GM12801 (cell line): ENCODE data around the gene AGBL5.

Experiments used
- TF ChIP-seq, protein P1 (sequence below): IDR thresholded peaks from one replicate; pipeline ENCODE4 v1.5.1; 2011; ENCODE audit warnings: control low read depth; ENCODE audit not compliant: insufficient read length; ENCODE audit errors: extremely low read depth

Gene AGBL5

DNA sequence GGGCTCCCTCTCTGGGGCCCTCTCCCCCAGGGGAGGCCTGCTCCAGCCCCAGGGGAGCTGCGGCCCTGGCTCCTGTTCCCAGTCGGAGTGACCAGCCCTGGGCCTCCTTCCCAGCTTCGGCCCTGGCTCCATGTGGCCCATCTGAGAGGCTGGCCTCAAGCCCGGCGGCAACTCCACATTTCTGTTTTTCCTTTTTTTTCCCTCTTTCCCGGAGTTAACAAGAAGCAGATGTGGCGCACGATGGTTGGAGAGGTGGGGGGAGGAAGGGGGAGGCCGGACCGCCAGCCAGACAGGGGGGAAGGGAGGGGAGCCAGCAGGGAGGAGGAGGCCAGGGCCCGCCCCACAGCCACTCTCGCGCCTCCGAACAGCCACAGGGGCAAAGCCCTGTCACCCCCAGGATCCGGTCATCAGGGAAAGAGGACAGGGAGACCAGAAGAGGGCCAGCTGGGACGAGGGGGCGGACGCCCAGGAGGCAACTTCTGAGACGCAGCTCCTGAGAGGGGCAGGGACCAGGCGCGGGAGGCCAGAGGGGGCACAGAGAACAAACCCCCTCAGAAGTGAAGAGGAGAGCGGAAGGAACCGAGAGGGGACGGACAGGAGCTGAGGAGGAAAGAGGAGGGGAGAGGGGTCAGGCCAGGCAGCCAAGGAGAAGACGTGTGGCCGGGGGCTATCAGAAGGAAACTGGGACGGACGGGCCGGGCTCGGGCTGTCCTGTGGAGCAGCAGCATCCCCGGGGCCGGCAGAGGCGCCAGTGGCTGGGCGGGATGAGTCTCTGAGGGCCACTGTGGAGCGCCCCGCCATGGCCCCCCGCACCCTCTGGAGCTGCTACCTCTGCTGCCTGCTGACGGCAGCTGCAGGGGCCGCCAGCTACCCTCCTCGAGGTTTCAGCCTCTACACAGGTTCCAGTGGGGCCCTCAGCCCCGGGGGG is 27.1 kb downstream of the AGBL5 start, which contains the start of gene EMILIN1:
Gene EMILIN1, plus strand, starts transcription at position 349 of the 928 bp plus-strand sequence. Its CDS starts 451 bp downstream, at position 800.
- TF ChIP-seq, protein P1, sequence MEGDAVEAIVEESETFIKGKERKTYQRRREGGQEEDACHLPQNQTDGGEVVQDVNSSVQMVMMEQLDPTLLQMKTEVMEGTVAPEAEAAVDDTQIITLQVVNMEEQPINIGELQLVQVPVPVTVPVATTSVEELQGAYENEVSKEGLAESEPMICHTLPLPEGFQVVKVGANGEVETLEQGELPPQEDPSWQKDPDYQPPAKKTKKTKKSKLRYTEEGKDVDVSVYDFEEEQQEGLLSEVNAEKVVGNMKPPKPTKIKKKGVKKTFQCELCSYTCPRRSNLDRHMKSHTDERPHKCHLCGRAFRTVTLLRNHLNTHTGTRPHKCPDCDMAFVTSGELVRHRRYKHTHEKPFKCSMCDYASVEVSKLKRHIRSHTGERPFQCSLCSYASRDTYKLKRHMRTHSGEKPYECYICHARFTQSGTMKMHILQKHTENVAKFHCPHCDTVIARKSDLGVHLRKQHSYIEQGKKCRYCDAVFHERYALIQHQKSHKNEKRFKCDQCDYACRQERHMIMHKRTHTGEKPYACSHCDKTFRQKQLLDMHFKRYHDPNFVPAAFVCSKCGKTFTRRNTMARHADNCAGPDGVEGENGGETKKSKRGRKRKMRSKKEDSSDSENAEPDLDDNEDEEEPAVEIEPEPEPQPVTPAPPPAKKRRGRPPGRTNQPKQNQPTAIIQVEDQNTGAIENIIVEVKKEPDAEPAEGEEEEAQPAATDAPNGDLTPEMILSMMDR, result no peak

DNA sequence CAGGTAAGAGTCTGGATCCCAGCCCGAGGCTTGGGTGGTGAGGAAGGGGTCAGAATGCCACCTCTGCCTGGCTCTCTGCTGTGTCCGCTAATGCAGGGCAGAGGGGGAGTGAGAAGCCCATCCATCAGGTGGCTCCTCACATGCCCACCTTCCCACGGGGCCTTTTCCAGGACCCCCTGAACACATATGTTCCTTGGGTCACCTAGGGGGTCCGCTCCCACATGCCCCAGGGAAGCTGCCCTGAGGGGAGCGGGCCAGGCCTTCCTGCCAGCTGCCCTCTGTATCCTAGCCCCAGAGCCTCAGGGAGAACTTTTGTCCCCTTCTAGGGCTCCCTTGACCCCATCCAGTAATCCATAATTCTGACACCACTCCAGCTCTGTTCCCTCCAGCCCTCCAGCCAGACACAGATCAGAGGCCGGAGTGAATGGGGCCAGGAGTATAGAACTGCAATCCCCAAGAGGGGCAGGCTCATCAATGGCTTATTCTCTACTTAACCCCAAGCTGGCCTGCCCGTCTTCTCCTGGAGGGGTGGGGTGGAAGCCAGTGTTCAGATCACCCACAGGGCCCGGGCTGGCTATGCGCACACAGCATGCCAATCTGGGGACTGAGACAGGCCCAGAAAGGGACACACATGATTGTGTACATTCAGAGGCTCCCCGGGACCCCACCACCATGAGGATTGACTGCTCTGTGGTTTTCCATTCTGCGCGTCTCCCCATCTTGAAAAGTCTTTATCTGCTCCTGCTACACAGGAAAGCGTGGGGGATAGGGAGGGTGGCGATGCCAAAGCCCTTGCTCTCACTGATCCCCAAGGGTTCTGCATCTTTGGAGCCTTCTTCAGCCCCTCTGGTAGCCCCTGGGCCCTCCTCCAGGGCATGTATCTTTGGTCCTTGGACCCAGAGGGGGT is 28.0 kb downstream of the AGBL5 start:
- TF ChIP-seq, protein P1, result no peak

DNA sequence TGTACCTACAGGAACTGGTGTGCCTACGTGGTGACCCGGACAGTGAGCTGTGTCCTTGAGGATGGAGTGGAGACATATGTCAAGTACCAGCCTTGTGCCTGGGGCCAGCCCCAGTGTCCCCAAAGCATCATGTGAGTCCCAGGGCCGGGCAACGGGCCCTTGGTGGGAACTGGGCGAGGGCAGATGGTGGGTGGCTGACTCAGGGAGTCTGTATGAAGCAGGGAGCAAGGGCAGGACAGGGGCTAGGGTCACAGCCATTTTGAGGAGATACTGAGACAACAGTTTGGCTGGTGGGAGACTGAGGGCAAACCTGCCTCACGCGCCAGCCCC is 28.6 kb downstream of the AGBL5 start:
- TF ChIP-seq, protein P1, result no peak

DNA sequence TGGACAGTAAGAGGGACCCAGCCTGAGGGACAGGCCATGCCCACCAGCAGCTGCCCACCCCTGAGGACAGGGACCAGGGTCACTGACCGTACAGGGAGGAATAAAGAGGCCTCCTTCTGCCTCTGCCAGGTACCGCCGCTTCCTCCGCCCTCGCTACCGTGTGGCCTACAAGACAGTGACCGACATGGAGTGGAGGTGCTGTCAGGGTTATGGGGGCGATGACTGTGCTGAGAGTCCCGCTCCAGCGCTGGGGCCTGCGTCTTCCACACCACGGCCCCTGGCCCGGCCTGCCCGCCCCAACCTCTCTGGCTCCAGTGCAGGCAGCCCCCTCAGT is 29.1 kb downstream of the AGBL5 start:
- TF ChIP-seq, protein P1, result no peak

DNA sequence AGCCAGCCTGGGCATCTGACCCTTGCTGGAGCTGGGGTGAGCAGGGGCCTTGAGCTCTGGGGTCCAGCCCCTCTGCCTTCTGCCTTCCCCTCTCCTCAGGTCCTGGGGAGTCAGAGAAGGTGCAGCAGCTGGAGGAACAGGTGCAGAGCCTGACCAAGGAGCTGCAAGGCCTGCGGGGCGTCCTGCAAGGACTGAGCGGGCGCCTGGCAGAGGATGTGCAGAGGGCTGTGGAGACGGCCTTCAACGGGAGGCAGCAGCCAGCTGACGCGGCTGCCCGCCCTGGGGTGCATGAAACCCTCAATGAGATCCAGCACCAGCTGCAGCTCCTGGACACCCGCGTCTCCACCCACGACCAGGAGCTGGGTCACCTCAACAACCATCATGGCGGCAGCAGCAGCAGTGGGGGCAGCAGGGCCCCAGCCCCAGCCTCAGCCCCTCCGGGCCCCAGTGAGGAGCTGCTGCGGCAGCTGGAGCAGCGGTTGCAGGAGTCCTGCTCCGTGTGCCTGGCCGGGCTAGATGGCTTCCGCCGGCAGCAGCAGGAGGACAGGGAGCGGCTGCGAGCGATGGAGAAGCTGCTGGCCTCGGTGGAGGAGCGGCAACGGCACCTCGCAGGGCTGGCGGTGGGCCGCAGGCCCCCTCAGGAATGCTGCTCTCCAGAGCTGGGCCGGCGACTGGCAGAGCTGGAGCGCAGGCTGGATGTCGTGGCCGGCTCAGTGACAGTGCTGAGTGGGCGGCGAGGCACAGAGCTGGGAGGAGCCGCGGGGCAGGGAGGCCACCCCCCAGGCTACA is 30.7 kb downstream of the AGBL5 start:
- TF ChIP-seq, protein P1, result no peak

DNA sequence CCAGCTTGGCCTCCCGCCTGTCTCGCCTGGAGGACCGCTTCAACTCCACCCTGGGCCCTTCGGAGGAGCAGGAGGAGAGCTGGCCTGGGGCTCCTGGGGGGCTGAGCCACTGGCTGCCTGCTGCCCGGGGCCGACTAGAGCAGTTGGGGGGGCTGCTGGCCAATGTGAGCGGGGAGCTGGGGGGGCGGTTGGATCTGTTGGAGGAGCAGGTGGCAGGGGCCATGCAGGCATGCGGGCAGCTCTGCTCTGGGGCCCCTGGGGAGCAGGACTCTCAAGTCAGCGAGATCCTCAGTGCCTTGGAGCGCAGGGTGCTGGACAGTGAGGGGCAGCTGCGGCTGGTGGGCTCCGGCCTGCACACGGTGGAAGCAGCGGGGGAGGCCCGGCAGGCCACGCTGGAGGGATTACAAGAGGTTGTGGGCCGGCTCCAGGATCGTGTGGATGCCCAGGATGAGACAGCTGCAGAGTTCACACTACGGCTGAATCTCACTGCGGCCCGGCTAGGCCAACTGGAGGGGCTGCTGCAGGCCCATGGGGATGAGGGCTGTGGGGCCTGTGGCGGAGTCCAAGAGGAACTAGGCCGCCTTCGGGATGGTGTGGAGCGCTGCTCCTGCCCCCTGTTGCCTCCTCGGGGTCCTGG is 31.4 kb downstream of the AGBL5 start:
- TF ChIP-seq, protein P1, result no peak
